Measurements from ENCODE around the gene DLG5.

Gene DLG5

DNA sequence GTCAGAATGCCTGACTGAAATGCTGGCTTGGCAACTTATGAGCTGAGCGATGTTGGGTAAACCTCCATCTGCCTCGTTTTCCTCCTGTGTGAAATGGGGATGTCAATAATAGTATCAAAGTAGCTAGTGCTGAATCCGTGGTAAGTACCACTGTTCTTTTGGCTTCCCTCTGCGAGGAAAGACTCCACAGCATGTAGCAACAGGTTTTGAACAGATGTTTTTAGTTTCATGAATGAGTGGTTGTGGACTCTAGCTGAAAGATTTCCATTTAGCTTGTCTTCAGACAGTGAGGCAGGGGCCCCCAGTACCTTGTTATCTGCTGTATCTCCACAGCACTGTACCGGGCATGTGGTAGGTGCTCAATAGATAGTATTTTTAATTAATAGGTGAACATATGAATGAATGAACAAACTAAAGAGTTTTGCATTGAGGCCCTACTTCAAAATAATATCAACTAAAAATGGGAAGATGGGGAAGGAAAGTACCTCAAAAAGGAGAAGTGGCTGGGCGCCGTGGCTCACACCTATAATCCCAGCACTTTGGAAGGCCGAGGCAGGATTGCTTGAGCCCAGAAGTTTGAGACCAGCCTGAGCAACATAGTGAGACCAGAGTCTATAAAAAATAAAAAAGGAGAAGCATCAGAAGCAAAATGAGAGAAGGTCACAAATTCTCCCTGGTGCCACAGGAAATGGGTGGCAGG lies 5.6 kb upstream of the DLG5 start:
- H3K27ac ChIP-seq (ENCODE audit: low read length) = no peak overlapping the region
- no peaks in the 10 kb centered on the region for H4K20me1 ChIP-seq (ENCODE audit: insufficient read depth, low read length)
- no peak overlapping the region for H2AFZ ChIP-seq (ENCODE audit: low read depth, low read length)
- H3K36me3 ChIP-seq (replicated peaks; ENCODE audit: low read depth, low read length) = no peaks in the 10 kb centered on the region
- no peak overlapping the region for H3K4me3 ChIP-seq (ENCODE audit: low read length)
- H3K27me3 ChIP-seq (ENCODE audit: low read depth, low read length) = peaks cover 14% of the 10 kb centered on the region
- H3K9ac ChIP-seq (ENCODE audit: low read length) = no peak overlapping the region
- TF ChIP-seq, protein P1, sequence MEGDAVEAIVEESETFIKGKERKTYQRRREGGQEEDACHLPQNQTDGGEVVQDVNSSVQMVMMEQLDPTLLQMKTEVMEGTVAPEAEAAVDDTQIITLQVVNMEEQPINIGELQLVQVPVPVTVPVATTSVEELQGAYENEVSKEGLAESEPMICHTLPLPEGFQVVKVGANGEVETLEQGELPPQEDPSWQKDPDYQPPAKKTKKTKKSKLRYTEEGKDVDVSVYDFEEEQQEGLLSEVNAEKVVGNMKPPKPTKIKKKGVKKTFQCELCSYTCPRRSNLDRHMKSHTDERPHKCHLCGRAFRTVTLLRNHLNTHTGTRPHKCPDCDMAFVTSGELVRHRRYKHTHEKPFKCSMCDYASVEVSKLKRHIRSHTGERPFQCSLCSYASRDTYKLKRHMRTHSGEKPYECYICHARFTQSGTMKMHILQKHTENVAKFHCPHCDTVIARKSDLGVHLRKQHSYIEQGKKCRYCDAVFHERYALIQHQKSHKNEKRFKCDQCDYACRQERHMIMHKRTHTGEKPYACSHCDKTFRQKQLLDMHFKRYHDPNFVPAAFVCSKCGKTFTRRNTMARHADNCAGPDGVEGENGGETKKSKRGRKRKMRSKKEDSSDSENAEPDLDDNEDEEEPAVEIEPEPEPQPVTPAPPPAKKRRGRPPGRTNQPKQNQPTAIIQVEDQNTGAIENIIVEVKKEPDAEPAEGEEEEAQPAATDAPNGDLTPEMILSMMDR (IDR thresholded peaks at IDR 0.05; ENCODE audit: low read depth, low read length) = no peak
- no peak for TF ChIP-seq EZH2phosphoT487 (IDR thresholded peaks at IDR 0.05; ENCODE audit: low read depth)
- no peaks in the 10 kb centered on the region for H3K9me3 ChIP-seq (ENCODE audit: insufficient read depth, low read length)
- H3K4me2 ChIP-seq (ENCODE audit: low read length) = no peak overlapping the region
- no peaks in the 10 kb centered on the region for H3K79me2 ChIP-seq (ENCODE audit: low read length)
- no peaks in the 10 kb centered on the region for H3K4me1 ChIP-seq (ENCODE audit: low read length)

DNA sequence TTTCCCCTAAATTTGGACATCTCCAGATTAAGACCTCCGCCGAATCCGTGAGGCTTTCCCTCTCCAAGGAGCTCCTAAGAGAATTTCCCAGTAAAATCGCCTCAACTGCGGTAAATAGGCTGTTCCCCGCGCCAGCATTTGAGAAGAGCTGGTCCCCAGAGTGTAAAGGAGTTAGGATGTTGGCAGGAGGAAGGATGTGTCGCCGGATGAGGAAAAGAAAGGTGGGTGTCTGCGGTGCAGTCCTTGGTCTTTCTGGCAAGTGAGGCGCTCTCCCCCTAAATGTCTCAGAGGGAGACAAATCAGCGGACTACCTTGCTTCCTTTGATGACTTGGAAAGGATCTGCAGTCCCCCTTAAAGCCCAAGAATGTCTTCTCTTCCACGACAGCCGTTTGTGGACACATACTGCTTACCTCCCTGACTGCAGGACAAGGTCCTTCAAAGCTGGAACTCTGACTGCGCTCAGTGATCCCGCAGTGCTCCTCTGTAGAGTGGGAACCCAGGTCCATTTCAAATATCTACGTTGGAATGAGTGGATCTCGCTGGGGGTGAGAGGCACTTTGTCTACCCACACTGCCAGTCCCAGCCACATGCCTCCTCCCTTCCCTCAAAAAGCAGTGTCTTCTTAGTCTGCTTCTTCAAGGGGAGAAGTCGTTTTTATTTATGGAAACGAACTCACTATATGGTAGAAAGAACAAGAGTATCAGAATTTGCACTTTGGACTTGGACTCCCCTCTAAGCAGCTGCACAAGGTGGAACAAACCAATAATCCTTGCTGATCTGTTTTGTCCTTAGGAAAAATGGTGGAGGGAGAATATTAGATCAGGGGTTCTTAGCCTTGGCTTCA lies 1.1 kb upstream of the DLG5 start:
- Histone ChIP-seq H2AFZ (ENCODE audit: low read depth, low read length) (no peak overlapping the region), H4K20me1 (ENCODE audit: insufficient read depth, low read length) (no peaks in the 10 kb centered on the region), H3K4me2 (ENCODE audit: low read length) (peak overlapping the region; percentile 44), H3K27ac (ENCODE audit: low read length) (no peak overlapping the region), H3K27me3 (ENCODE audit: low read depth, low read length) (peaks cover 16% of the 10 kb centered on the region), H3K9me3 (ENCODE audit: insufficient read depth, low read length) (no peaks in the 10 kb centered on the region), H3K9ac (ENCODE audit: low read length) (0 out of 2 replicates have a peak overlapping the region, but pooled peaks have one; percentile 27), H3K79me2 (ENCODE audit: low read length) (no peaks in the 10 kb centered on the region), H3K36me3 (replicated peaks; ENCODE audit: low read depth, low read length) (no peaks in the 10 kb centered on the region), H3K4me3 (ENCODE audit: low read length) (peak overlapping the region; percentile 67), H3K4me1 (ENCODE audit: low read length) (peaks cover 6% of the 10 kb centered on the region; the same call in 1 of the 2 replicates)
- no peak for TF ChIP-seq EZH2phosphoT487 (IDR thresholded peaks at IDR 0.05; ENCODE audit: low read depth)
- TF ChIP-seq, protein P1 (IDR thresholded peaks at IDR 0.05; ENCODE audit: low read depth, low read length) = no peak

DNA sequence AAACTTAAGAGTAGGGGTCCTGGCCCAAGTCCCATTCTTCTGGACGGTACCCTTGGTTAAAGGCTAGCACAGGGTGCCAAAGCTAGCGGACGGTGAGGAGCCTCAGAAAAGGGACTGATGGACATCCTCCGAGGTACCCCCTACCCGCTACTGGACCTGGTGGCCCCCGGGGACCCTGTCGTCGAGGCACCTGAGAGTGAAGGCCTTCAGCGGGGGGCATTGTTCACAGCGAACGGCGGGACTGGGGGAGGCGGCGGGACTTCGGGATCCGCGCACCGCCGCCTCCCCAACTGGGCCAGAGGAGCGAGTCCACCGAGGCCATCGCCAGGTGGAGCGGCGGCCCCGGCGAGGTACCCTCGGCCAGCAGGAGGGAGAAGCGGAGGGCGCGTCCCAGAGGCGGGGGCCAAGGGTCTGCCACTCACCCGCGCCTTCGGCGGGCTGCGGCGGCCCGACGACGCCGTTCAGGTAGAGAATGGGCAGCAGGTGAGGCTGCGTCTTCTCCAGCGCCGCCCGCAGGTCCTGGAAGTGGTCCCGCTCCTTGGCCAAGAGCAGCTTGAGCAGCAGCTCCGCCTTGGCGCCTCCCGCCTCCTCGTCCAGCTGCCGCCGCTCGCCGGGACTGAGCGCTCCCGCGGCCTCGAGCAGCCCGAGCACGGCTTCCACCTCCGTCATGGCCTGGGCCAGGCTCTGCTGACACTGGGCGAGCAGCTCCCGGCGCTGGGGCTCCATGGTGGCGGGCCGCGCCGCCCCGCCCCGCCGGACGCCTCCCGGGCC lies 575 bp downstream of the DLG5 start:
- Histone ChIP-seq H4K20me1 (ENCODE audit: insufficient read depth, low read length) (no peaks in the 10 kb centered on the region), H2AFZ (ENCODE audit: low read depth, low read length) (no peak overlapping the region), H3K36me3 (replicated peaks; ENCODE audit: low read depth, low read length) (no peaks in the 10 kb centered on the region), H3K4me1 (ENCODE audit: low read length) (peaks cover 6% of the 10 kb centered on the region; the same call in 1 of the 2 replicates), H3K4me2 (ENCODE audit: low read length) (peak overlapping the region; percentile 62), H3K9me3 (ENCODE audit: insufficient read depth, low read length) (no peaks in the 10 kb centered on the region), H3K4me3 (ENCODE audit: low read length) (peak overlapping the region; percentile 79), H3K9ac (ENCODE audit: low read length) (peak overlapping the region; percentile 48; the same call in 1 of the 2 replicates), H3K27me3 (ENCODE audit: low read depth, low read length) (peaks cover 16% of the 10 kb centered on the region), H3K79me2 (ENCODE audit: low read length) (no peaks in the 10 kb centered on the region), H3K27ac (ENCODE audit: low read length) (no peak overlapping the region)
- TF ChIP-seq EZH2phosphoT487 (IDR thresholded peaks at IDR 0.05; ENCODE audit: low read depth) = no peak
- TF ChIP-seq, protein P1 (IDR thresholded peaks at IDR 0.05; ENCODE audit: low read depth, low read length) = no peak

Data from OCI-LY3 (cell line).